ENCODE measurements around the gene ALAS1.
"Not testable (repeated sequence)": the region's sequence is repeated elsewhere in the genome, so short reads cannot be mapped to it uniquely, and the experiment has no call there.

ALAS1 gene

DNA sequence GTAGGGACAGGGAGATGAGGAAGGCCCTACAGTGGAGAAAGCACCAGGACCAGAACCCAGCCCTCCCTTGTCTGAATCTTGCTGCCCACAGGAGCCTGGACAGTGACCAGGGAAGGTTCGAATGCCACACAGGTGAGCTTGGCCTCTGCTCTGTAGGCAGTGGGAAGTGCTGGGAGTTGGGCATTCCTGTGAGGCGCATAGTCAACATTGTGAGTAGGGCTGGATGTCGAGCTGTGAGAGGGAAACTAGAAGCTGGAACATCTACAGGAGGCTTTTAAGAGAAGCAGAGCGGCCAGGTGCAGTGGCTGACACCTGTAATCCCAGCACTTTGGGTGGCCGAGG is 20.3 kb upstream of the ALAS1 start:
- DNase-seq: no peak

DNA sequence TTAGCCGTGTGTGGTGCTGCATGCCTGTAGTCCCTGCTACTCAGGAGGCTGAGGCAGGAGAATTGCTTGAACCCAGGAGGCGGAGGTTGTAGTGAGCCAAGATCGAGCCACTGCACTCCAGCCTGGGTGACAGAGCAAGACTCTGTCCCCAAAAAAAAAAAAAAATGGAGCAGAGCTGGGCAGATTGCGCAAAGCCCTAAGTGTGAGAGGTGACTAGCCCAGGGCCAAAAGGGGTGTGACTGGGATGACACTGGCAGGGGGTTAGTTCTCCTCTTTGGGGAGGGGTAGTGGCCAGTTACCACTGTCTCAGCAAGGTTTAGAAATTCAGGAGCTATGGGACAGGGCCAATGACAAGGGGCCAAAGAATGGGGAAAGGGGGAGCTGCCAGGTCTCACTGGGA is 19.8 kb upstream of the ALAS1 start:
- not testable (repeated sequence) for DNase-seq

DNA sequence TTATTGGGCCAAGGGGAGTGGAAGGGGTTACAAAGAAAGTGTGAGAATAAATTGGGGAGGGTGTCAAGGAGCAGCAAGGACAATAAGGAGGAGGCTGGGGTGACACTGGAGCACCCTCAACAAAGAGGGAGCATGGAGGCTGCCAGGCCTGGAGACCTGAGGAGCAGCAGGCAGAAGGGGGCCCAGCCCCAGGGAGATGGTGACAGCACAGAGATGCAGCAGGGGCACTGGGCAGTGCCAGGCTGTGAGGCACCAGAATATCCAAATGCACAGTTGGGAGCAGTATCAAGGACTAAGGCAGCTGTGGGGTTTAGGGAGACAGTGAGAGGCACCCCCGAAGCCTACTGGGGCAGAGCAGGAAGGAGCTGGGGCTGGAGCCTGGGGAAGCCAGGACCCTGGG is 19.4 kb upstream of the ALAS1 start:
- DNase-seq: no peak

DNA sequence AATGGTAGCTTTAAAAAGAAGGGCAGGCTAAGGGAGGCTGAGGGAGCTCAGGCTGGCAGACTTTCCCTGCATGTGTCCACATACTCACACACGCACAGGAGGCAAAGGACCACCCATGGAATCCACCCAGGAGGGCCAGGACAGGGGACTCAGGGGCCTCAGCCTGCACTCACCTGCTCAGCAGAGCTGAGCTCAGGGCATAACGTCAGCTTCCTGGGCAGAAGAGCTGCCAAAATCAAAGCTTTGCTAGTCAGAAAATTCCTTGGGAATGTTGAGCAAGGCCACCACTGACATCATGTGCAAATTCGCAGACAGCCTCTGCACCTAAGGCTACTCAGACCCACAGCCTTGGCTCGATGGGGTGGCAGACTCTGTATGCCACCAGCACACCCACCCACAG is 16.4 kb upstream of the ALAS1 start:
- no peak for DNase-seq

DNA sequence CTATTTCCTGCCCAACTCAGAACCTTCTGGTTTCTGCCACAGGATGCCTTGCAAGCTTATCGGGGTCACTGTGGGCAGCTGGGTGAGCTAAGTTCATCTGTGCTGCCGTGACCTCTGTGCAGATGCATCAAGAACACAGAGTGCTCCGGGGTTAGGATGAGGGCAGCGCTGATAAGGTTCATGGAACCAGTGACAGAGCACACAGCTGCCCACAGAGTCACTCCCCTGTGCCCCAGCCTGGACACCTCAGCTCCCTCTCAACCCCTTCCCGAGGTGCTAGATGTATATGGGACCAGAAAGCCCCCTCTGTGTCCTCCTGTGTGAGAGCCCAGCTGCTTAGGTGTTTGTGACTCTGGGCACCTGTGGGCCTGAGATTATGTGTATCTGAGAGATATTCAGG is 15.8 kb upstream of the ALAS1 start:
- DNase-seq: no peak

DNA sequence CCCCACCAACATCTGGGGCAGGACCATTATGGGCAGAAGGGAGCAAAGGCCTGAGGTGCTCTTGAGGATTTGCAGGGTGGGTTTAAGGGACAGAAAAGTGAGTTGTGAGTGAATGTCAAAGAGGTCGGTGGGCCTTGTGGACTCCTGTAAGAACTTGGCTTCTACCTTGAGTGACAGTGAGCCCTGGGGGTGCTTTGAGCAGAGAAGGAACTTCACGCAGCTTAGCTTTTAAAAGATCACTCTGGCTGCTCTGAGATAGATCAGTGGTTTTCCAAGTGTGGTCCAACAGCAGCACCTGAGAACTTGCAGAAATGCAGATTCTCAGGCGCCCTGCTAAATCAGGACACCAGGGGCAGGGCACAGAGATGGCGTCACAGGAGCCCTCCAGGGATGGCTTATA is 15.3 kb upstream of the ALAS1 start:
- no peak for DNase-seq

DNA sequence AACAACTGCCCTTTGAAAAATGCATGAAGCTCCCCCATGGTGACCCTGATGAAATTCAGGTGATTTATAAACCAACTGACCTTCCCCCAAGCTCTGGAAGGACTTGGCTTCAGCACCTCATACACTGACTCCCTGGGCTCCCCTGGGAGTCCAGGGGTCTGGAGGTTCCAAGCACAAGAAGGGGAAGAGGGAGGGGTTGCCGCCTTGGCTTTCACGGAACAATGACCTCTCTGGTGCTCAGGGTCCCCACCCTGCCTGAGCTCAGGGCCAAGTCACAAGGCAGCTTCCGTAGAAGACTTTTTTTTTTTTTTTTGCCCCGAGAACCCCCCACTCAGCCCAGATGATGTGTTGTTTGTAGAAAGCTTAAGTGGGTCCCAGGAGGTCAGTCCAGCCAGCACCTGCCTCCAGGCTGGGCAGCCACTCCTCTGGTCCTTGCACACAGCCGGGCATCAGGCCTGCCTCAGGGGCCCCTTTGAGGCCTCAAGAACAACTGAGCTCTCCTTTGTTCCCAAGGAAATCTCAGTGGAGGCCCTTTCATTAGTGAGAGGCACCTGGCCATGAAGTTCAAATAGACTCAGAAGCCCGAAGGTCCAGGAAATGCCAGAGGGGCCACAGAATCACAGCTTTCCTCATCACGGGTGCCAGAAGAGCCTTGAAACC is 14.0 kb upstream of the ALAS1 start:
- no peak for DNase-seq

DNA sequence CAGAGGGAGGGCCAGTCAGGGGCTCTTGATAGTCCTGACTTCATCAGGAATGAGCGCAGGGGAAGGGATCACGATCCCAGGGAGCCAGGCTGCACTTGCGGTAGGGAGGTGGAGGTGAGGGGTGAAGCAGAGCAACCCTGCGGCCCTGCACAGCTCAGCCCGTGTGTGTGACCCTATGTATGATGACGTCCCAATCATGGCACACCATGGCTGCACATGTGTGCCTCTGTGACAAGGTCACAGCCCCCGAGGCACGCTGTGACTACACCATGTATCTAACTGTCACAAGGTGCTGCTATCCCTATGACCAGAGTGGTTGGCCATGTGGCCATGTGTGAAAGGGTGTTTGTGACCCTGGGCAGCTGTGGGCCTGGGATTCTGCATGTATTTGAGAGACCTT is 13.3 kb upstream of the ALAS1 start:
- DNase-seq: no peak

DNA sequence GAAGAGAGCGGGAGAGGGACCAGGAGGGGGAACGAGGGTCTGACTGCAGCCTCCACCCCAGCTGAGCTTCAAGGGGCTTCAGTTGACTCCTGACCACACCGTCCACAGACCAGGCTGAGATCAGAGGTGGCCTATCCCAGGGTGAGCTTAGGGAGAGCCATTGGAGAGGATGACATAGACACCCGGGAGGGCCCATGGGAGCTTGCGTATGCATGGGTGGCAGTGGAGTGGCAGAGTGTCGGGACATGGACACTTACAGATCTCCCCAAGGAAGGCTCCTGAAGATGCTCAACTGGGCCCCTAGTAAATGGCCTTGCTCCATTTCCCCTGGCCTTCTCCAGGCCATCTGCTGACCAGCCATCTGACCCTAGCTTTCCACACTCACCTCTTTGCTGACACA is 12.6 kb upstream of the ALAS1 start:
- no peak for DNase-seq

DNA sequence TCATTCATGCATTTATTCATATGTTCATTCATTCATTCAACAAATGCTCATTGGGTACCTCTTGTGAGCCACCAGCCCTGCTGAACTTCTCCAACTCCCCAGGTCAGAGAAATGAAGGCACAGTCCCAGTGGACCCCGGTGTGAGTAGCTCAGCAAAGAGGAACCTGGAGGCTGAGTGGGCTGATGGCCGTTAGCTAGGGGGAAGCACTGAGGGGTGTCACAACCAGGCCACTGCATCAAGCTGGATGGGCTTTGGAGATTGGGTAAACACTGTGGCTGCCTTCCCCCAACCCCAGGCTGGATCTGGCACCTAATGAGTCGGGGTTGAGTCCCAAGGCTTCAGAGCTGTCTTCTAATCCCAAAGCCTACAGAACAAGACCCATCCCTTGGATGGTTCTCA is 12.1 kb upstream of the ALAS1 start:
- no peak for DNase-seq

DNA sequence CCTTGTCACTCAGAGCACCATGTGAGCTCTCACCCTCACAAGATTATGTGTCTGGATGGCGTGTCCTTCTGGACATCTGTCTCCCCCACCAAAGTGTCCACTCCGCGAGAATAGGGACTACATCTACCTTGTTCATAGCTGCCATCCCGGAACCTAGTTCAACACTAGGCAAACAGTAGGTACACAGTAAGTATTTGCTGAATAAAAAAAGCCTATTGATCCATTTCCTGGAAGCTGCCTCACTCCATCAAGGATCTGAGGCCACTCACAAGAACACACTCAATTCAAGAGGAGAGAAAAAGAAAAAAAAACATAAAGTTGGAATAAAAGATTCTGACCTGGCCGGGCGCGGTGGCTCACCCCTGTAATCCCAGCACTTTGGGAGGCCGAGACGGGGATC is 11.2 kb upstream of the ALAS1 start:
- no peak for DNase-seq

DNA sequence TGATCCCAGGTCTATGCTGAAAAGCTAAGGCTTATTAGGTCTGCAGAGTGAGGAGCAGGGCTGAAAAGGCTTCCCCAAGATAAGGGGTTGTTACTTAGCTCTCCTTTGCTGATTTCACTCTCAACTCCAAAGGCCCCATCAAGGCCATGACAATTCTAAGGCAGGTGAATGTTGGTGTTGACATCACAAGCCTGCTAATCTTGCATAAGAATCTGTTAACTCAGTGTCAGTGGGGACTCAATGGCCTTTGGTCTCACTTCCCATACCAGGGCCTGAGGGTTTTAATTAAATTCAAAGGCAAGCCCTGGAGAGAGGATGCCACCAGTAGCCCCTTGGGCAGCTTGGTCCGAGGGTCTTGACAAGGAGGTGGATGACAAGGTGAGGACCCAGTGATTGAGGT is 9.4 kb upstream of the ALAS1 start:
- DNase-seq: no peak

DNA sequence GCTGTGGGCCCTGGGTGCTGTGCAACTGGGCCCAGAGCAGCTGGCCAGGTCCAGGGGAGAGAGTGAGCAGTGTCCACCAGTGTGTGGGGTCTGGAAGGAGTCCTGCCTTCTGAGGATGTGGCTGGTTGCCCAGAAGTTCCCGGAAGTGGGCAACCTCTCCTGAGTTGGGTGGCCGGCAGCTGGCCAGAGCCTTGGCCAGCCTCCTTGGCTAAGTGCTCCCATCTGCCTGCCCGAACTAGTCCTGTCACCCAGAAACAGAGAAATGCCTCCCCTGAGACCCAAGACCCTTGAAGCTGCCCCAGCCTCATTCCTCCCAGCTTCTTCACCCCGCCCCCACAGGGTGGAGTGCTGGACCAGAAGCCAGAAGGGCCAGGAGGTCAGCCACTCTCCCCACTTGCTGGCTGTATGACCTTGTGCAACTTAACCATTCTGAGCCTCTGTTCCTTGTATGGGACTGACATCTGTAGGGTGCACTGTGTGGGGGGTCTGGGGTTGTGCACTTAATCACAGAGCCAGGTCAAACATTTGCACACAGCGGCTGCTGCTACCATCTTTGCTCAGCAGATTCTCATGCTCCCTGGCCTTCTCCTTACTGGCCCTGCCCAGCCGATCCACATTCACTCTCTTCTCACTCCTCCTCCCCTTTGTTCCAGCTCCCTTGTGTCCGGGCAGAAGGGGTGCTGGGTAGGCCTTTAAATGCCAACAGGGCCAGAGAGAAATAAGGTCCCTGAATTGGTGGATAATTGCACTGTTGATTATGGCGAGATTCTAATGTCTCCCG is 7.5 kb upstream of the ALAS1 start:
- peak; percentile 66 for DNase-seq

DNA sequence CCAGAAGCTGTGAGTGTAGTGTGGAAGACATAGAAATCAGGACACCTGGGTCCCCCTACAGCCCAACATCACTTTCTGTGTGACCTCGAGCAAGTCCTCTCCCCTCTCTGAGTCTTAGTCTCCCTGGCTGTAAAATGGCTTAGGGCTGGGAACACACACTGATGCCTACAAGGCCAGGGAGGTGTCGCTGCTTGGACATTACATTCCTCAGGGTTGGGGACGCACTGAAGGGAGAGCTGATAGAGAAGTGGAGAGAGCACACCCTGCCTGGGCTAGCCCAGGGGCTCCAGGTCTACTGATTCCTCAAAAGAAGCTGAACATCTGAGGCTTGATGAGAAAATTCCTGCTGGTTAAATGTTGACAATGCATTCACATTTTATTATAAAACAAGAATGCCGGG is 6.3 kb upstream of the ALAS1 start:
- no peak for DNase-seq

DNA sequence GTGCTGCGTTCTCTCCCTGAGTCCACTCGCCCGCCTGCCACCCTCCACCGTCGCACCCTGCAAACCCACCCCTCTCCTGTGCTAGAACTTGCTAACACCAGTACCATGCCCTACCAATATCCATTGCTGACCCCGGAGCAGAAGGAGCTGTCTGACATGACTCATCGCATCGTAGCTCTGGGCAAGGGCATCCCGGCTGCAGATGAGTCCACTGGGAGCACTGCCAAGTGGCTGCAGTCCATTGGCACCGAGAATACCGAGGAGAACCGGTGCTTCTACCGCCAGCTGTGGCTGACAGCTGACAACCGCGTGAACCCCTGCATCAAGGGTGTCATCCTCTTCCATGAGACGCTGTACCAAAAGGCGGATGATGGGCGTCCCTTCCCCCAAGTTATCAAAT is 4.9 kb upstream of the ALAS1 start:
- DNase-seq: no peak

DNA sequence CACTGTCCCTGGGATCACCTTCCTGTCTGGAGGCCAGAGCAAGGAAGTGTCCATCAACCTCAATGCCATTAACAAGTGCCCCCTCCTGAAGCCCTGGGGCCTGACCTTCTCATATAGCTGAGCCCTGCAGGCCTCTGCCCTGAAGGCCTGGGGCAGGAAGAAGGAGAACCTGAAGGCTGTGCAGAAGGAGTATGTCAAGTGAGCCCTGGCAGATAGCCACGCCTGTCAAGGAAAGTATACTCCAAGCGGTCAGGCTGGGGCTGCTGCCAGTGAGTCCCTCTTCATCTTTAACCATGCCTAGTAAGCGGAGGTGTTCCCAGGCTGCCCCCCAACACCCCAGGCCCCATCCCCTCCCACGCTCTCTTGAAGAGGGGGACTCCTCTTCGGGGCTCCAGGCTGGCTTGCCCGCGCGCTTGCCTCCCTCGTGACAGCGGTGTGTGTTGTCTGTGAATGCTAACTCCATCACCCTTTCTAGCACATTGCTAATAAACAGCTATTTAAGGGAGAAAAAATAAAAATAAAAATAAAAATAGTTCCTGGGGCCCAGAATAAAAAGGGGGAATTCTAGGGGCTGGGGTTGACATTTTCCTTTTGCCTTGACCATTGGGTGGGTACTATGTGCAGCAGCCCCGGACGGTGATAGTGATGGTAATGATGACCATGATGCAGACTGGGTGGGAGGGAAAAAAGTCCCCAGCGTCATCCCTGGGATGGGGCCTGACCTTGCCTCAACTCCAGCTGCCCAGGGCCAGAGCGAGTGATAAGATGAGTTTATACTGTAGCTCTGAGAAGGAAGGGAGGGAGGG is 3.3 kb upstream of the ALAS1 start:
- DNase-seq: no peak

DNA sequence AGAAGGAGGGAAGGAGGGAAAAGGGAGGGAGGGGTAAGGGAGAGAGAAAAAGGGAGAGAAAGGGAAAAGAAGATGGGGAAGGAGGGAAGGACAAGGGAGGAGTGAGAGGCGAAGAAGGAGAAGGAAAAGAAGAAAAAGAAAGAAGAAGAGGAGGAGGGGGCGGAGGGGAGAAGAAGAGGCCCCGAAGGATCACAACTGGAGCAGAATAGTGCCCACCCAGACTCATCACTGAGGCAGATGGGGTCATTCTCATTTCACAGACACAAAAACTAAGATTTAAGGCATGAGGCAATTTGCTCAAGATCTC is 2.7 kb upstream of the ALAS1 start:
- DNase-seq: no peak

DNA sequence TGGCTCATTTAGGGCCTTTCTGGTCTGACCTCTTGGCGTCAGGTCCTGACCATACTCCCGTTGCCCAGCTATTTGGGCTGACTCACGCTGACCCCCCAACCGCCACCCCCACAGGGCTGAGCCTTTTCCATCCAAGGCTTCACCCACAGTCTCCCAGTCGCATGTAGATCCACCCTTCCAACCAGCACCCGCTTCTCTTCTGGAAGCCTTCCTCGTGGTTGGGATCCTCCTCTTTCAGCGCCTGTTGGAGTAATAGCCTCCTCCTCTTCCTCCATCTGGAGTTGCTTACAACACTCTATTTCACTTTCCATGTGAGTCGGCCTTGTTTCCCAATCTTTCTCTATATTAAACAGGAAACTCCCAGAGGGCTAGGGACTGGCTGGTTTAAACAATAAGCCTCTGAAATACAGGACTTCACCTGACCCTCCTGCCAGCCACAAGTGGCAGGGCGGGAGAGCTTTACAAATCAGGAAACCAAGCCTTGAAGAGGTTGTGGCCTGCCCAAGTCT is 2.1 kb upstream of the ALAS1 start:
- no peak for DNase-seq

DNA sequence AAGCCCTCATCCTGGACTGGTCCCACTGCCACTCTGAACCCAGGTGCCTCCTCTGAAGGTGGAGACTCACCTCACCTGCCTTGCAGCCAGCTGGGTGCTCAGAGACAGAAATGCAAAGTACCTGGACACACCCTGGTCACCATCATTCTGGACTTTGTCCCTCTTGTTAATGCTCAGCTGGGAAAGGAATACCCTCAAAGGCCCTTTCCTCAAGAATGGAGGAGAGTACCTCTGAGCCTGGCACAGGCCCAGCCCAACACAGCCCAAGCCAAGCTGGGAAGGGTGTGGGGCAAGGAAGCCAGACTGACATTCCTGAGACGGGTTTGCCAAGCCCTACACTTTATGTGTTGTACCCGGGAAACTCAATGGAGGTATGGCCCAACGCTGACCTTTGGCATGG is 983 bp upstream of the ALAS1 start:
- DNase-seq: no peak

DNA sequence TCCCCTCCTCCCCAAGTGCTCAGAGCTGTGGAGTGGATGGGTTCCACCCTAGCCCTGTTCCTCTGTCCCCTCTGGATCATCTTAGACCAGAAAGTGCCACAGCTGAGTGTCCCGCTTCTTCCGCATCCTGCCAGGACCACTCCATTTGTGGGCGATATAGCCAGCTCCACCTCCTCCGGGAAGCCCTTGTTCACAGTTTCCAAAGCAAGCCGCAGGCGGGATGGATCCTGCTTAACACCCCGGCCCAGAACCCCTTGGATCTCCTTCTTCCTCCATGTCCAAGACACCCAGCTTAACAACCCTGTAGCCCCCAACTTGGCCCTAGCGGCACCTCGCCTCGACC is 490 bp upstream of the ALAS1 start:
- DNase-seq: no peak

DNA sequence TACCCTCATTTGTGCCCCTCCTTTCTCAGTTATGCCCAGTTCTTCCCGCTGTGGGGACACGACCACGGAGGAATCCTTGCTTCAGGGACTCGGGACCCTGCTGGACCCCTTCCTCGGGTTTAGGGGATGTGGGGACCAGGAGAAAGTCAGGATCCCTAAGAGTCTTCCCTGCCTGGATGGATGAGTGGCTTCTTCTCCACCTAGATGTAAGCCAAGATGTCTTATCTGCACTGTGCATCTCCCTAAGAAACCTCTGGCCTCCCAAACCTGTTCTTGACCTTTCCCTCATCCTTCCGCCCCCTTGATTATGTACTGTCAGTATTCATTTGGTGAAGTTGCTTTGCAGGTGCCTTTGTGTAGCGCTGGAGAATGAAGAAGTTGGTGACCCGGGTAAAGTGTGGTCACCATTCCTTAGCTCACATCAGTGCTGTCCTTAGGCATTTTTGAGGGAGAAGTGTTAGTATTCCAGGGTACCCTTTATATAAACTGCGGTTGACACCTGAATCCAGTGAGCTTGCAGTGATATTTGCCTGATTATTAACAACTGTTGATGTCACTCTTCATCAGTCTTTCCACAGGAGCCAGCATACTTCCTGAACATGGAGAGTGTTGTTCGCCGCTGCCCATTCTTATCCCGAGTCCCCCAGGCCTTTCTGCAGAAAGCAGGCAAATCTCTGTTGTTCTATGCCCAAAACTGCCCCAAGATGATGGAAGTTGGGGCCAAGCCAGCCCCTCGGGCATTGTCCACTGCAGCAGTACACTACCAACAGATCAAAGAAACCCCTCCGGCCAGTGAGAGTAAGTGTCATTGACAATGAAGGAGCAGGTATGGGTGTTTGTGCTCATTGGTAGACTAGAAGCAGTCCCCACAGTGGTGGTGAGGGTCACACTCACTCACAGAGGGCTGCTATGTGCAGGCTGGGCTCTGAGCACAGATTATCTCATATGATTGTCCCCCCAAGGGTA is 966 bp downstream of the ALAS1 start:
- DNase-seq: no peak

DNA sequence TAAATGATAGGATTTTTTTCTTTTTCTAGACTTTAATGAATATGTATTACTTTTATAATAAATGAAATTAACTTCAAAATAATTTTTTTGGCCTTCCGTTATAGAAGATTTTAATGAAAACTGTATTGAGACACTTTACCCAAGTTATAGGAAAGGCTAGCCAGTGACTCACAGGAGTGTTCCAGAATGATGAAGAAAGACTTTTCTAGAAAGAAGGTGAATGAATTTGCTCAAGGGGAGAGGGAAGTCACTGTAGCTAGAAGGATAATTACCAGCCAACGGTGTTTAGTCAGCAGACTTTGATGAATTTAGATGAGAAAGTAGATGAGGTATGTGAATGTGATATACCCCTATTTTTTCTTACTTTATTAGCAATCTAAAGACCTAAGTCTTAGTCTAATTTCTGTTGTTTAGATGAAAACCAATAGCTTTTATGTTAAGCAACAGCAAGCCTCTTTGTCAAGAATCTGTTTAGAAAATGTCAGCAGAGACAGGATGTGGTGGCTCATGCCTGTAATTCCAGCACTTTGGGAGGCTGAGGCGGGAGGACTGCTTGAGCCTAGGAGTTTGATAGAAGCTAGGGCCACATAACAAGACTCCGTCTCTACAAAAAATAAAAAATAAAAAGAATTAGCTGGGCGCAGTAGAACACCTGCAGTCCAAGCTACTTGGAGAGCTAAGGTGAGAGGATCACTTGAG is 3.2 kb downstream of the ALAS1 start:
- DNase-seq: no peak
